Sigmoid colon (tissue), 7 donors: ENCODE results near the gene CORT. TPM values are rescaled to one million over a fixed set of nuclear protein-coding genes. Genes with fewer than 3 reads are reported as not detected.
"Not testable (repeated sequence)": the region's sequence is repeated elsewhere in the genome, so short reads cannot be mapped to it uniquely, and the experiment has no call there.

ENCODE experiments used
- DNase-seq: peaks from one replicate; pipeline ENCODE4 v3.0.0-alpha.2; 2019
- H3K27ac ChIP-seq, 4 donors: fragments of 200-600 bp; sonication (generic); one replicate each; pipeline ENCODE4 v1.5.1; 2016 to 2019; ENCODE audit warnings: mild to moderate bottlenecking in 1 of 4
- H3K27me3 ChIP-seq, 3 donors: fragments of 200-600 bp; sonication (generic); one replicate each; pipeline ENCODE4 v1.5.1; 2019; ENCODE audit warnings: mild to moderate bottlenecking in 1 of 3
- H3K36me3 ChIP-seq, 4 donors: fragments of 200-600 bp; sonication (generic); one replicate each; pipeline ENCODE4 v1.5.1; 2016 to 2019
- H3K4me1 ChIP-seq, 4 donors: fragments of 200-600 bp; sonication (generic); one replicate each; pipeline ENCODE4 v1.5.1; 2017 to 2019
- H3K4me3 ChIP-seq, 4 donors: fragments of 200-600 bp; sonication (generic); one replicate each; pipeline ENCODE4 v1.5.1; 2017 to 2019; ENCODE audit warnings: mild to moderate bottlenecking in 2 of 4, moderate library complexity in 1 of 4
- H3K9me3 ChIP-seq, 4 donors: fragments of 200-600 bp in 3 of 4; sonication (generic) in 3 of 4; one replicate each; pipeline versions ENCODE4 v1.5.1 to v1.6.1; 2013 to 2019
- CTCF ChIP-seq, 4 experiments: fragments of 450-650 bp in 3 of 4; fragments of 200-600 bp in 1 of 4; IDR thresholded peaks; one replicate each; pipeline ENCODE4 v1.5.1; 2016 to 2019; ENCODE audit warnings: antibody characterized with exemption in 4 of 4, mild to moderate bottlenecking in 3 of 4, moderate library complexity in 2 of 4
- EP300 ChIP-seq, 4 donors: sonication (generic); formaldehyde crosslinking; IDR thresholded peaks; one replicate each; pipeline ENCODE4 v1.6.1; 2017; ENCODE audit warnings: antibody characterized with exemption in 4 of 4
- POLR2A ChIP-seq, 2 donors: fragments of 450-650 bp; IDR thresholded peaks; one replicate each; pipeline ENCODE4 v1.6.1; 2016; ENCODE audit warnings: antibody characterized with exemption in 2 of 2, mild to moderate bottlenecking in 2 of 2, moderate library complexity in 2 of 2
- POLR2AphosphoS5 ChIP-seq, 4 donors: sonication (generic); formaldehyde crosslinking; IDR thresholded peaks; one replicate each; pipeline ENCODE4 v1.6.1; 2017; ENCODE audit warnings: antibody characterized with exemption in 4 of 4
- WGBS, 2 donors: extraction: QIAGEN DNeasy Blood & Tissue Kit; methylation state at CpG; one replicate each; pipeline ENCODE4 v1.1.7; 2013; 5-methylcytosine and 5-hydroxymethylcytosine counted together
- intact Hi-C: fragments of 100-400 bp; cut with DNase I; formaldehyde crosslinking; loops from one replicate; pipeline ENCODE4 v1.15.1; 2023
- polyA plus RNA-seq, 3 donors: library from polyadenylated mRNA; stranded (reverse); fragments of 200-250 nt; gene quantifications; one replicate each; pipeline ENCODE4 v1.2.3, GENCODE V29; 2013
- total RNA-seq, 4 donors: library from RNA; depleted of rRNA; stranded (reverse); fragments of >200 nt; gene quantifications; one replicate each; pipeline ENCODE4 v1.1.0, GENCODE V29; 2016
- donor health status: healthy with polysubstance abuse.
- donor health status: Bipolar disorder and iron deficiency.
- donor health status: healthy.

The CORT gene
- total and polyA plus RNA-seq, 7 donors: 0.42 to 1.4 (median 0.90) TPM; not detected in 1

GRCh38 chr1:10415211-10415930 is 34.5 kb upstream of the CORT start:
- Histone ChIP-seq H3K4me1 (no peaks in the 10 kb centered on the region), H3K27ac (peak overlapping the region in 2 of 4 donors; percentile 18 to 27), H3K36me3 (peaks cover 33 to 100% (median 63%) of the 10 kb centered on the region in 4 donors), H3K4me3 (no peak overlapping the region), H3K27me3 (no peaks in the 10 kb centered on the region), H3K9me3 (no peaks in the 10 kb centered on the region)
- TF ChIP-seq CTCF (IDR thresholded peaks at IDR 0.05) (no peak), POLR2A (IDR thresholded peaks at IDR 0.05) (no peak), POLR2AphosphoS5 (IDR thresholded peaks at IDR 0.05) (no peak)
- intact Hi-C loops: no loop called here
- DNase-seq: peak; percentile 40
- WGBS, 2 donors: 51 to 56% methylated on average over 6 of the region's 6 CpGs

- H3K4me3 ChIP-seq, H3K9me3 ChIP-seq, intact Hi-C loops, H3K4me1 ChIP-seq, H3K27me3 ChIP-seq, DNase-seq: not testable (repeated sequence)
- Histone ChIP-seq H3K36me3 (peaks cover 30 to 100% (median 60%) of the 10 kb centered on the region in 4 donors), H3K27ac (peak overlapping the region in 1 of 4 donors; percentile 7)
- 95% methylated on average over 1 of the region's 1 CpG for WGBS, 2 donors
Observed at GRCh38 chr1:10415967-10416366, 33.9 kb upstream of the CORT start.

- 95 to 97% methylated on average over 8 of the region's 8 CpGs for WGBS, 2 donors
- H3K36me3 ChIP-seq: peaks cover 7 to 77% (median 37%) of the 10 kb centered on the region in 4 donors
- H3K27me3 ChIP-seq, H3K27ac ChIP-seq, intact Hi-C loops, H3K4me1 ChIP-seq, H3K9me3 ChIP-seq, H3K4me3 ChIP-seq, DNase-seq: not testable (repeated sequence)
Observed at GRCh38 chr1:10418741-10419140, 31.1 kb upstream of the CORT start.

GRCh38 chr1:10419351-10419750 is 30.5 kb upstream of the CORT start:
- 90 to 95% methylated on average over 15 of the region's 15 CpGs for WGBS, 2 donors
- no peaks in the 10 kb centered on the region for H3K27me3 ChIP-seq
- no peaks in the 10 kb centered on the region for H3K4me1 ChIP-seq
- peak; percentile 34 for DNase-seq
- intact Hi-C loops: no loop called here
- H3K9me3 ChIP-seq: no peaks in the 10 kb centered on the region
- no peak for TF ChIP-seq CTCF (IDR thresholded peaks at IDR 0.05)
- TF ChIP-seq POLR2A (IDR thresholded peaks at IDR 0.05): no peak
- TF ChIP-seq EP300 (IDR thresholded peaks at IDR 0.05): no peak
- no peak for TF ChIP-seq POLR2AphosphoS5 (IDR thresholded peaks at IDR 0.05)
- no peak overlapping the region for H3K4me3 ChIP-seq
- H3K27ac ChIP-seq: no peak overlapping the region
- H3K36me3 ChIP-seq: peaks cover 7 to 71% (median 34%) of the 10 kb centered on the region in 4 donors

GRCh38 chr1:10421637-10422036 is 28.2 kb upstream of the CORT start:
- WGBS, 2 donors: 97 to 99% methylated on average over 5 of the region's 5 CpGs
- Histone ChIP-seq H3K36me3 (peaks cover 7 to 48% (median 24%) of the 10 kb centered on the region in 4 donors), H3K4me1 (no peaks in the 10 kb centered on the region), H3K27me3 (no peaks in the 10 kb centered on the region), H3K9me3 (no peaks in the 10 kb centered on the region), H3K27ac (no peak overlapping the region), H3K4me3 (no peak overlapping the region)
- DNase-seq: no peak
- TF ChIP-seq POLR2A (IDR thresholded peaks at IDR 0.05): no peak
- TF ChIP-seq POLR2AphosphoS5 (IDR thresholded peaks at IDR 0.05): no peak
- TF ChIP-seq EP300 (IDR thresholded peaks at IDR 0.05): no peak
- no peak for TF ChIP-seq CTCF (IDR thresholded peaks at IDR 0.05)
- intact Hi-C loops: loop anchor here (10.0 kb wide), 1 partner anchor 477 kb away; the partner anchor contains the start of genes LZIC and NMNAT1
